NCI-H345 treated with DMSO at 0.1 percent for 48 hours (cell line): Measurements from ENCODE around the gene BPIFB1.

Experiments
- DNase-seq: peaks from one replicate; lab custom pipeline; 2025; ENCODE audit not compliant: unreplicated experiment; lab: John Stamatoyannopoulos, UW

The BPIFB1 gene

GRCh38 chr20:33291830-33292355 lies 8.9 kb downstream of the BPIFB1 start:
- DNase-seq: no peak

- DNase-seq: no peak
Measured at GRCh38 chr20:33296206-33296605, 13.2 kb downstream of the BPIFB1 start.

GRCh38 chr20:33298391-33298790 lies 15.4 kb downstream of the BPIFB1 start:
- DNase-seq: no peak

- peak; percentile 50 for DNase-seq
Measured at GRCh38 chr20:33299111-33299603, 16.1 kb downstream of the BPIFB1 start.

GRCh38 chr20:33301192-33301930 lies 18.3 kb downstream of the BPIFB1 start:
- no peak for DNase-seq

GRCh38 chr20:33303595-33303994 lies 20.6 kb downstream of the BPIFB1 start:
- DNase-seq: no peak

GRCh38 chr20:33304046-33304445 lies 21.0 kb downstream of the BPIFB1 start:
- DNase-seq: no peak

- DNase-seq: no peak
Measured at GRCh38 chr20:33305589-33306057, 22.6 kb downstream of the BPIFB1 start.

GRCh38 chr20:33306228-33306627 lies 23.2 kb downstream of the BPIFB1 start:
- DNase-seq: no peak

- DNase-seq: no peak
Measured at GRCh38 chr20:33306807-33307206, 23.8 kb downstream of the BPIFB1 start.

- no peak for DNase-seq
Measured at GRCh38 chr20:33308668-33309067, 25.7 kb downstream of the BPIFB1 start.

- peak; percentile 84 for DNase-seq
Measured at GRCh38 chr20:33309631-33310030, 26.6 kb downstream of the BPIFB1 start.

- no peak for DNase-seq
Measured at GRCh38 chr20:33310327-33310899, 27.4 kb downstream of the BPIFB1 start.

- DNase-seq: no peak
Measured at GRCh38 chr20:33311011-33311410, 28.0 kb downstream of the BPIFB1 start.

GRCh38 chr20:33311996-33312395 lies 29.0 kb downstream of the BPIFB1 start:
- DNase-seq: no peak

- no peak for DNase-seq
Measured at GRCh38 chr20:33312583-33312982, 29.6 kb downstream of the BPIFB1 start.

- no peak for DNase-seq
Measured at GRCh38 chr20:33313686-33314314, 30.8 kb downstream of the BPIFB1 start.

GRCh38 chr20:33316343-33316742 lies 33.3 kb downstream of the BPIFB1 start:
- no peak for DNase-seq

GRCh38 chr20:33316958-33317357 lies 33.9 kb downstream of the BPIFB1 start:
- DNase-seq: no peak

- no peak for DNase-seq
Measured at GRCh38 chr20:33317424-33318095, 34.5 kb downstream of the BPIFB1 start.

- DNase-seq: no peak
Measured at GRCh38 chr20:33318096-33318429, 35.0 kb downstream of the BPIFB1 start.
